HCT116 (cell line): ENCODE results near the gene SAMD15. TPM values are rescaled to one million over a fixed set of nuclear protein-coding genes. Genes with fewer than 3 reads are reported as not detected.

Experiments
- ATAC-seq: fragments of 200-7000 bp; cut with Tn5 transposase; 2 replicates; pipeline ENCODE4 v1.9.1; 2020; ENCODE audit warnings: mild to moderate bottlenecking, moderate library complexity
- BruUV-seq: library from RNA; stranded (reverse); fragments of 400-500 nt; replicated peaks from 2 replicates; lab custom pipeline; 2021; lab: Mats Ljungman, UMichigan
- CTCF ChIA-PET: fragments of 300-600 bp; sonication (Branson Sonifier 250); formaldehyde crosslinking; loops from one replicate; lab custom pipeline; 2021; ENCODE audit warnings: antibody characterized with exemption; lab: Charles Lee
- POLR2A ChIA-PET: fragments of 300-600, 350-600 bp; sonication (Branson Sonifier 250); formaldehyde crosslinking; loops from one replicate; lab custom pipeline; 2021; ENCODE audit warnings: antibody characterized with exemption; lab: Charles Lee
- RAD21 ChIA-PET, 2 experiments: fragments of 300-600 bp; sonication (Branson Sonifier 250); formaldehyde crosslinking; loops; one replicate each; lab custom pipeline; 2023; ENCODE audit warnings: low total read pairs in 2 of 2; ENCODE audit not compliant: uncharacterized antibody in 2 of 2, unreplicated experiment in 2 of 2, low non-redundant PET in 1 of 2; lab: Charles Lee
- DNase-seq: peaks from one replicate; pipeline ENCODE4 v3.0.0-alpha.2; 2010; ENCODE audit warnings: low read depth, low spot score
- H2AFZ ChIP-seq: fragments of 200-600 bp; shearing (Covaris generic), sonication (generic); 2 replicates; pipeline ENCODE4 v1.6.1; 2017; ENCODE audit warnings: low read depth, mixed run types, mixed read lengths, antibody characterized with exemption, low read length; ENCODE audit not compliant: poor library complexity, severe bottlenecking
- H3K27ac ChIP-seq: 2 replicates; pipeline ENCODE4 v1.5.1; 2012; ENCODE audit warnings: low read depth, low read length
- H3K27me3 ChIP-seq: fragments of 200-600 bp; sonication (generic); 2 replicates; pipeline ENCODE4 v1.6.1; 2016; ENCODE audit warnings: mixed run types, low read length, mixed read lengths; ENCODE audit not compliant: insufficient read depth
- H3K36me3 ChIP-seq, 2 experiments: fragments of 200-500 bp in 1 of 2; fragments of 200-600 bp in 1 of 2; sonication (Bioruptor generic) in 1 of 2; sonication (generic) in 1 of 2; 2 replicates each; pipeline versions ENCODE4 v1.5.1 to v1.6.1; 2014 to 2016; ENCODE audit warnings: low read length in 2 of 2, inconsistent platforms in 1 of 2, mixed read lengths in 1 of 2, mixed run types in 1 of 2; ENCODE audit not compliant: insufficient read depth in 2 of 2, control insufficient read depth in 1 of 2
- H3K4me1 ChIP-seq, 2 experiments: fragments of 200-600 bp in 1 of 2; sonication (generic) in 1 of 2; 2 replicates each; pipeline versions ENCODE4 v1.5.1 to v1.6.1; 2012 to 2017; ENCODE audit warnings: low read length in 2 of 2, inconsistent platforms in 1 of 2, mild to moderate bottlenecking in 1 of 2, mixed read lengths in 1 of 2, mixed run types in 1 of 2, moderate library complexity in 1 of 2; ENCODE audit not compliant: insufficient read depth in 2 of 2, control insufficient read depth in 1 of 2
- H3K4me2 ChIP-seq: fragments of 200-600 bp; sonication (generic); 2 replicates; pipeline ENCODE4 v1.6.1; 2017; ENCODE audit warnings: mixed run types, low read length, mixed read lengths
- H3K4me3 ChIP-seq, 2 experiments: fragments of 200-600 bp in 1 of 2; sonication (generic) in 1 of 2; replicated peaks in 1 of 2; 2 replicates each; pipeline ENCODE4 v1.5.1; 2011 to 2016; ENCODE audit warnings: low read length in 2 of 2, control low read depth in 1 of 2, low read depth in 1 of 2, mild to moderate bottlenecking in 1 of 2, mixed read lengths in 1 of 2, mixed run types in 1 of 2
- H3K79me2 ChIP-seq: fragments of 200-600 bp; sonication (generic); 2 replicates; pipeline ENCODE4 v1.6.1; 2017; ENCODE audit warnings: mild to moderate bottlenecking, mixed run types, low read length, moderate library complexity, mixed read lengths; ENCODE audit not compliant: insufficient read depth
- H3K9ac ChIP-seq: fragments of 200-600 bp; sonication (generic); 2 replicates; pipeline ENCODE4 v1.6.1; 2016; ENCODE audit warnings: low read length, mixed read lengths
- H3K9me2 ChIP-seq: fragments of 200-600 bp; sonication (generic), shearing (Covaris generic); 2 replicates; pipeline ENCODE4 v1.6.1; 2017; ENCODE audit warnings: mixed run types, mild to moderate bottlenecking, moderate library complexity; ENCODE audit not compliant: insufficient read depth
- H3K9me3 ChIP-seq, 2 experiments: fragments of 200-500 bp in 1 of 2; fragments of 200-600 bp in 1 of 2; sonication (Bioruptor generic) in 1 of 2; sonication (generic) in 1 of 2; 2 replicates each; pipeline ENCODE4 v1.6.1; 2014 to 2017; ENCODE audit warnings: low read length in 2 of 2, mixed read lengths in 2 of 2, inconsistent platforms in 1 of 2, low read depth in 1 of 2, mild to moderate bottlenecking in 1 of 2, mixed run types in 1 of 2, moderate library complexity in 1 of 2; ENCODE audit not compliant: control insufficient read depth in 1 of 2, insufficient read depth in 1 of 2
- H4K20me1 ChIP-seq: fragments of 200-600 bp; sonication (generic), shearing (Covaris generic); 2 replicates; pipeline ENCODE4 v1.6.1; 2017; ENCODE audit warnings: mixed run types, mild to moderate bottlenecking, moderate library complexity; ENCODE audit not compliant: insufficient read depth
- ATF3 ChIP-seq: IDR thresholded peaks from 2 replicates; pipeline ENCODE4 v1.6.1; 2012
- CBX3 ChIP-seq: IDR thresholded peaks from 2 replicates; pipeline ENCODE4 v1.6.1; 2012; ENCODE audit warnings: low read depth
- CEBPB ChIP-seq: IDR thresholded peaks from 2 replicates; pipeline ENCODE4 v1.6.1; 2012; ENCODE audit warnings: low read depth
- EGR1 ChIP-seq: IDR thresholded peaks from 2 replicates; pipeline ENCODE4 v1.6.1; 2012; ENCODE audit warnings: low read depth
- ELF1 ChIP-seq: IDR thresholded peaks from 2 replicates; pipeline ENCODE4 v1.6.1; 2012; ENCODE audit warnings: low read depth, borderline replicate concordance
- EZH2 ChIP-seq: fragments of 200-600 bp; sonication (generic); IDR thresholded peaks from 2 replicates; pipeline ENCODE4 v1.6.1; 2017; ENCODE audit warnings: antibody characterized with exemption, mixed run types
- EZH2phosphoT487 ChIP-seq: fragments of 200-600 bp; IDR thresholded peaks from 2 replicates; pipeline ENCODE4 v1.6.1; 2018; ENCODE audit warnings: antibody characterized with exemption, borderline replicate concordance
- FOSL1 ChIP-seq: IDR thresholded peaks from 2 replicates; pipeline ENCODE4 v1.6.1; 2012; ENCODE audit warnings: low read depth
- JUND ChIP-seq: IDR thresholded peaks from 2 replicates; pipeline ENCODE4 v1.6.1; 2012
- MAX ChIP-seq: IDR thresholded peaks from 2 replicates; pipeline ENCODE4 v1.6.1; 2012
- POLR2AphosphoS5 ChIP-seq: IDR thresholded peaks from 2 replicates; pipeline ENCODE4 v1.6.1; 2011; ENCODE audit warnings: mild to moderate bottlenecking, low read depth, low read length, moderate library complexity
- RAD21 ChIP-seq: IDR thresholded peaks from 2 replicates; pipeline ENCODE4 v1.6.1; 2012; ENCODE audit warnings: low read depth, mild to moderate bottlenecking
- SP1 ChIP-seq: IDR thresholded peaks from 2 replicates; pipeline ENCODE4 v1.6.1; 2012; ENCODE audit warnings: low read depth
- TCF7L2 ChIP-seq: IDR thresholded peaks from 2 replicates; pipeline ENCODE4 v1.7.0; 2011; ENCODE audit warnings: borderline replicate concordance, inconsistent platforms; ENCODE audit not compliant: insufficient read depth, insufficient read length; ENCODE audit errors: extremely low read depth
- YY1 ChIP-seq: IDR thresholded peaks from 2 replicates; pipeline ENCODE4 v1.6.1; 2011; ENCODE audit warnings: low read length, low read depth, moderate library complexity, mild to moderate bottlenecking; ENCODE audit not compliant: insufficient replicate concordance; ENCODE audit errors: extremely low read depth
- ZBTB33 ChIP-seq: IDR thresholded peaks from 2 replicates; pipeline ENCODE4 v1.6.1; 2011; ENCODE audit warnings: mild to moderate bottlenecking, low read length, moderate library complexity; ENCODE audit not compliant: insufficient replicate concordance; ENCODE audit errors: extremely low read depth
- ZNF274 ChIP-seq: fragments of 200-500 bp; sonication (Bioruptor generic); IDR thresholded peaks from 2 replicates; pipeline ENCODE4 v1.6.1; 2014; ENCODE audit warnings: mild to moderate bottlenecking, low read depth, low read length, inconsistent platforms
- intact Hi-C: fragments of 100-400 bp; cut with micrococcal nuclease; formaldehyde crosslinking; loops from 2 replicates; pipeline ENCODE4 v1.10.0; 2022
- total RNA-seq: library from RNA; stranded (reverse); gene quantifications from one replicate; pipeline ENCODE4 v1.2.1, GENCODE V29; 2021; ENCODE audit not compliant: unreplicated experiment
- TF ChIP-seq, protein P1 (sequence below): IDR thresholded peaks from 2 replicates; pipeline ENCODE4 v1.6.1; 2012; ENCODE audit warnings: low read depth
- TF ChIP-seq, protein P2 (sequence below), 3 experiments: fragments of 200-600 bp in 1 of 3; sonication (generic) in 1 of 3; IDR thresholded peaks in 2 of 3; conservative IDR thresholded peaks in 1 of 3; 2 replicates each; pipeline ENCODE4 v1.5.1; 2012 to 2017; ENCODE audit warnings: low read depth in 2 of 3, low read length in 2 of 3, antibody characterized with exemption in 1 of 3, borderline replicate concordance in 1 of 3, control low read depth in 1 of 3, mild to moderate bottlenecking in 1 of 3, mixed read lengths in 1 of 3, mixed run types in 1 of 3, moderate library complexity in 1 of 3; ENCODE audit not compliant: insufficient read depth in 1 of 3

The SAMD15 gene
- total RNA-seq, 1 experiment from 2014 or later = 1.9 TPM

DNA sequence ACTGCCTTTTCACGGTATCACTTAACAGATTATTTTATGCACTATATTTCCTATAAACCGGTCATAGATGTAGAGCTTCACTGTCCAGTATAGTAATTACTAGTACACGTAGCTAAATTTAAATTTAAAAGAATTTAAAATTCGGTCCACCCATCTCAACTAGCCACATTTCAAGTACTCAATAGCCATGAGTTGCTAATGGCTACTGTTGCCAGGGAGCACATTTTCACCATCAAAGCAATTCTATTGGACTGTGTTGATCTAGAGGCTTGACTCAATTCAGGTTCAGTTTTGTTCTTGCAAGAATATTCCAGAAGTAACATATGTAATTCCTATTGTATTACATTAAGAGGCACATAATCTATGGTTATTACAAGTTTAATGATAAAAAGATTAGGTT lies 20.3 kb upstream of the SAMD15 start:
- Histone ChIP-seq H2AFZ (no peak overlapping the region), H3K9me3 (no peaks in the 10 kb centered on the region), H3K36me3 (no peaks in the 10 kb centered on the region), H3K4me2 (no peak overlapping the region), H3K79me2 (no peaks in the 10 kb centered on the region), H3K27me3 (no peaks in the 10 kb centered on the region), H3K4me1 (no peaks in the 10 kb centered on the region), H3K9ac (no peak overlapping the region), H3K27ac (no peak overlapping the region), H3K9me2 (no peaks in the 10 kb centered on the region), H4K20me1 (no peaks in the 10 kb centered on the region; the same call in 1 of the 2 replicates), H3K4me3 (no peak overlapping the region)
- ATAC-seq = no peak
- CTCF ChIA-PET = no interaction called here
- TF ChIP-seq POLR2AphosphoS5 (no peak), MAX (no peak), ELF1 (no peak), TCF7L2 (no peak), EZH2phosphoT487 (no peak), EZH2 (no peak), CEBPB (no peak), ATF3 (no peak), JUND (no peak), EGR1 (no peak), FOSL1 (no peak), ZBTB33 (no peak), ZNF274 (no peak), YY1 (no peak), CBX3 (no peak), RAD21 (no peak), SP1 (no peak)
- TF ChIP-seq, protein P1, sequence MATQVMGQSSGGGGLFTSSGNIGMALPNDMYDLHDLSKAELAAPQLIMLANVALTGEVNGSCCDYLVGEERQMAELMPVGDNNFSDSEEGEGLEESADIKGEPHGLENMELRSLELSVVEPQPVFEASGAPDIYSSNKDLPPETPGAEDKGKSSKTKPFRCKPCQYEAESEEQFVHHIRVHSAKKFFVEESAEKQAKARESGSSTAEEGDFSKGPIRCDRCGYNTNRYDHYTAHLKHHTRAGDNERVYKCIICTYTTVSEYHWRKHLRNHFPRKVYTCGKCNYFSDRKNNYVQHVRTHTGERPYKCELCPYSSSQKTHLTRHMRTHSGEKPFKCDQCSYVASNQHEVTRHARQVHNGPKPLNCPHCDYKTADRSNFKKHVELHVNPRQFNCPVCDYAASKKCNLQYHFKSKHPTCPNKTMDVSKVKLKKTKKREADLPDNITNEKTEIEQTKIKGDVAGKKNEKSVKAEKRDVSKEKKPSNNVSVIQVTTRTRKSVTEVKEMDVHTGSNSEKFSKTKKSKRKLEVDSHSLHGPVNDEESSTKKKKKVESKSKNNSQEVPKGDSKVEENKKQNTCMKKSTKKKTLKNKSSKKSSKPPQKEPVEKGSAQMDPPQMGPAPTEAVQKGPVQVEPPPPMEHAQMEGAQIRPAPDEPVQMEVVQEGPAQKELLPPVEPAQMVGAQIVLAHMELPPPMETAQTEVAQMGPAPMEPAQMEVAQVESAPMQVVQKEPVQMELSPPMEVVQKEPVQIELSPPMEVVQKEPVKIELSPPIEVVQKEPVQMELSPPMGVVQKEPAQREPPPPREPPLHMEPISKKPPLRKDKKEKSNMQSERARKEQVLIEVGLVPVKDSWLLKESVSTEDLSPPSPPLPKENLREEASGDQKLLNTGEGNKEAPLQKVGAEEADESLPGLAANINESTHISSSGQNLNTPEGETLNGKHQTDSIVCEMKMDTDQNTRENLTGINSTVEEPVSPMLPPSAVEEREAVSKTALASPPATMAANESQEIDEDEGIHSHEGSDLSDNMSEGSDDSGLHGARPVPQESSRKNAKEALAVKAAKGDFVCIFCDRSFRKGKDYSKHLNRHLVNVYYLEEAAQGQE = no peak
- TF ChIP-seq, protein P2, sequence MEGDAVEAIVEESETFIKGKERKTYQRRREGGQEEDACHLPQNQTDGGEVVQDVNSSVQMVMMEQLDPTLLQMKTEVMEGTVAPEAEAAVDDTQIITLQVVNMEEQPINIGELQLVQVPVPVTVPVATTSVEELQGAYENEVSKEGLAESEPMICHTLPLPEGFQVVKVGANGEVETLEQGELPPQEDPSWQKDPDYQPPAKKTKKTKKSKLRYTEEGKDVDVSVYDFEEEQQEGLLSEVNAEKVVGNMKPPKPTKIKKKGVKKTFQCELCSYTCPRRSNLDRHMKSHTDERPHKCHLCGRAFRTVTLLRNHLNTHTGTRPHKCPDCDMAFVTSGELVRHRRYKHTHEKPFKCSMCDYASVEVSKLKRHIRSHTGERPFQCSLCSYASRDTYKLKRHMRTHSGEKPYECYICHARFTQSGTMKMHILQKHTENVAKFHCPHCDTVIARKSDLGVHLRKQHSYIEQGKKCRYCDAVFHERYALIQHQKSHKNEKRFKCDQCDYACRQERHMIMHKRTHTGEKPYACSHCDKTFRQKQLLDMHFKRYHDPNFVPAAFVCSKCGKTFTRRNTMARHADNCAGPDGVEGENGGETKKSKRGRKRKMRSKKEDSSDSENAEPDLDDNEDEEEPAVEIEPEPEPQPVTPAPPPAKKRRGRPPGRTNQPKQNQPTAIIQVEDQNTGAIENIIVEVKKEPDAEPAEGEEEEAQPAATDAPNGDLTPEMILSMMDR (IDR thresholded peaks at IDR 0.05 in 2 of 3, conservative IDR thresholded peaks at IDR 0.05 in 1 of 3; ENCODE audit: borderline replicate concordance in 1 of 3, insufficient read depth in 1 of 3, low read depth in 2 of 3, low read length in 2 of 3) = no peak
- intact Hi-C loops = no loop called here
- RAD21 ChIA-PET = no interaction called here
- no peak for DNase-seq
- POLR2A ChIA-PET = no interaction called here
- no TSS peak for BruUV-seq
